GM21737 (cell line): ENCODE measurements around the gene LYSMD3.
"Not testable (repeated sequence)": the region's sequence is repeated elsewhere in the genome, so short reads cannot be mapped to it uniquely, and the experiment has no call there.

Experiments
- ATAC-seq: cut with Tn5 transposase; IDR thresholded peaks from one replicate; pipeline ENCODE4 v1.9.1; 2021; ENCODE audit warnings: mild to moderate bottlenecking, moderate library complexity; ENCODE audit not compliant: unreplicated experiment

LYSMD3 gene

GRCh38 chr5:90529194-90529938 is at the start of gene LYSMD3:
Gene LYSMD3 (minus strand): TSS chr5:90529584. CDS start chr5:90525289, 4,295 bp downstream.
- peak; percentile 94 for ATAC-seq

DNA sequence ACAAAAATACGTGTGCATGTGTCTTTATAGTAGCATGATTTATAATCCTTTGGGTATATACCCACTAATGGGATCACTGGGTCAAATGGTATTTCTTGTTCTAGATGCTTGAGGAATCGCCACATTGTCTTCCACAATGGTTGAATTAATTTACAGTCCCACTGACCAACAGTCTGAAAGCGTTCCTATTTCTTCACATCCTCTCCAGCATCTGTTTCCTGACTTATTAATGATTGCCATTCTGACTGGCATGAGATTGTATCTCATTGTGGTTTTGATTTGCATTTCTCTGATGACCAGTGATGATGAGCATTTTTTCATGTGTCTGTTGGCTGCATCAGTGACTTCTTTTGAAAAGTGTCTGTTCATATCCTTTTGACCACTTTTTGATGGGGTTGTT is 47.2 kb upstream of the LYSMD3 start:
- not testable (repeated sequence) for ATAC-seq

DNA sequence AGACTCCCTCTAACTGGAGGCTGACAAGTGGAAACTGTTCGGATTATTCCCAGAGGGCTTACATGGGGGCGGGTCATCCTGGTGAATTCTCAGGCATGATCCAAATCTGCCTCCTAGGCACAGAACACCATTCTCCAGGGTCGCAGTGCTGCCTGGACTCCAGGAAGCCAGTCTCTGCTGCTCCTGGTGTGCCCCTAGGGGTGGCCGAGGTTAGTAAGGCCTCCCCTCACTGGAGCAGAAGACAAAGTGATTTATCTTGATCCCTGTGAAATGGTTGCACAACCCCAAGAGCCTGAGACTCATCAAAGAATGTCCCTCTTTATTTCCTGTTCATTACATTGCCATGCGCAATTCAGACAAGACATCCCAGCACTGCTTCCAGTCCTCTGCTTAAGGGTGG is 46.3 kb upstream of the LYSMD3 start:
- ATAC-seq = no peak

DNA sequence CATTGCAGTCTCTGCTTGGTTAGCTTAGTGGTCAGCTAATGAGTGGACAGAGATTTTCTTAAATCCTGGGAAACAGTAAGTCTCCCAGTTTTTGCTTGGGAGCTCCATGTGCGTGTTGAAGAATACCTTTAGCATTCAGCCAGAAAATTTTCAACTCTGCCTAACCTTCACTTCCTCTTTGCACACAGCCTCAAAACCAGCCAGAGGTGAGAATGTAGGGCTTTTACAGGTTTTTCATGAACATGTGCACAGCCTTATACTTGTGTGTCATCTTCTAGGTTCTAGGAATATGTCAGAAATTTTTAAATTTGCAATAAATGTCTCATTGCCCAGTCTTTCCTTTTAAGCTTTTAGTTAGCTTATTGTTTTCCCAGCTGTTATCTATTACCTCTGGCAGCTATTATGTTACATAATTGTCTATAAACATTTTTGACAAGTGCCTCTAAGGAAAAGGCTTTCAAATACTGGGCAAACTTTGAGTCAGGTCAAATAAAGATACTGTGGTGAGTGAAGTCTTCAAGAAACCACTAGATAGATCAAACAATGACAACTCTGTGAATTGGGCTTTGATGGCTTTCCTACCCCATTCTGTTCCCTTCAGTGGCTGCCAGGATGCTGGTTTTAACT is 41.9 kb upstream of the LYSMD3 start:
- no peak for ATAC-seq

DNA sequence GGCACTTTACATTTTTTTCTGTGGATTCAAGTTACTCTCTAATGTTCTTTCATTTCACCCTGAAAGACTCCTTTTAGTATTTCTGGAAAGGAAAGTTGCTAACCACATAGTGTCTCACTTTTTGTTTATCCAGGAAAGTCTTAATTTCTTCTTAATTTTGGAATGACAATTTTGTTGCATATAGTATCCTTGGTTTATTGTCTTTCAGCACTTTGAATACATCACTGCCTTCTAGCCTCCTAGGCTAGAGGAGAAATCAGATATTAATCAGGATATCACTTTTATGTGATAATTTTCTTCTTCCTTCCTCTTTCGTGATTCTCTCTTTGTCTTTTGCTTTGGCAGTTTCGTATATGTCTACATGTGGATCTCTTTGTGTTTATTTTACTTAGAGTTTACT is 40.6 kb upstream of the LYSMD3 start:
- ATAC-seq = no peak

DNA sequence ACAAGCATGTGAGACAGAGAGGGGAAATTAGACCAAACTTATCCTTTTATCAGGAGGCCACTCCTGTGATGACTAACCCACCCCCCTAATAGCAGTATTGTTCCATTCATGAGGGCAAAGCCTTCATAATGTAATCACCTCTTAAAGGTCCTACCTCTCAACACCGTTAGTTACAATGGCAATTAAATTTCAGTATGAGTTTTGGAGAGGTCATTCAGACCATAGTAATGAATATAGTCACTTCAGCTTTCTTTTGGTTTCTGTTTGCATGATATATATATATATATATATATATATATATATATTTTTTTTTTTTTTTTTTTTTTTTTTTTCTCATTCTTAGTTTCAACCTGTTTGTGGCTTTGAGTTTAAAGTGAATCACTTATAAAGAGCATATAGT is 39.7 kb upstream of the LYSMD3 start:
- no peak for ATAC-seq

GRCh38 chr5:90565491-90565890 is 36.1 kb upstream of the LYSMD3 start:
- ATAC-seq = no peak

DNA sequence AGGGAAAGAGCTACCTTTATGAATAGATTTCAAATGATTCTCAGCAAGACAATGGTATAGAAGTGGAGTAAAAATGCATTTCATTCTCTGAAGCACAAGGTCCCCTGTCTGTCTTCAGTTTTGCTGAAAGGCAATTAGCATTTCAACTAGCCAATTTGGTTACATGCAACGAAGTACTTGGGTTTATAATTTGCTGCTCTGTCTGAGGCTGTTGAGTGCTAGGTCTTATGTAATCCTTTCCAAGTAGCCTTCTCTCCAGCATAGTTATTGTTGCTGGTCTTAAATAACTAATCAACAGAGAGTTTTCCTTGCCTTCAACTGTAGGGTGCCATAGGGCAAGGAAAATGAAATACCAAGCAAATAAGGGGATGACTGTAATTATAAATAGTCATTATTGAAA is 33.7 kb upstream of the LYSMD3 start:
- ATAC-seq = no peak

GRCh38 chr5:90562341-90562740 is 33.0 kb upstream of the LYSMD3 start:
- ATAC-seq = no peak

DNA sequence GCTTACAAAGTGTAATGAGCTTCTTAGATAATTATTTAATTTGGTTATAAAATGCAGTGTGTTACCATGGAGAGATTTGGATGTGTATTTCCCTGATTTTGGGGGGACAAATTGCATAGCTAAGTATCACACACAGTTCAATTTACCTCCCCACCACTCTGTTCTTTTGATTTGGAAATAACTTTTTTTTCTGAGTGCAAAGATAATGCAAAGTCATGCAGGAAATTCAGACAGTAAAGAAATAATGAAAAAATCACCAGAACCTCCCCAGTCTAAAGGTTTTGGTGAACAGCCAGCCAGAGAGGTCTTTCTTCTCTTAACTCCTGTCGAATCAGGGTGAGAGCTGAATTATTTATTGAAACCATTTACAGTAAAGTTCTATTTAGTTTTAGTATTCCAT is 32.4 kb upstream of the LYSMD3 start:
- ATAC-seq = no peak

- no peak for ATAC-seq
Measured at GRCh38 chr5:90560771-90561170, 31.4 kb upstream of the LYSMD3 start.

DNA sequence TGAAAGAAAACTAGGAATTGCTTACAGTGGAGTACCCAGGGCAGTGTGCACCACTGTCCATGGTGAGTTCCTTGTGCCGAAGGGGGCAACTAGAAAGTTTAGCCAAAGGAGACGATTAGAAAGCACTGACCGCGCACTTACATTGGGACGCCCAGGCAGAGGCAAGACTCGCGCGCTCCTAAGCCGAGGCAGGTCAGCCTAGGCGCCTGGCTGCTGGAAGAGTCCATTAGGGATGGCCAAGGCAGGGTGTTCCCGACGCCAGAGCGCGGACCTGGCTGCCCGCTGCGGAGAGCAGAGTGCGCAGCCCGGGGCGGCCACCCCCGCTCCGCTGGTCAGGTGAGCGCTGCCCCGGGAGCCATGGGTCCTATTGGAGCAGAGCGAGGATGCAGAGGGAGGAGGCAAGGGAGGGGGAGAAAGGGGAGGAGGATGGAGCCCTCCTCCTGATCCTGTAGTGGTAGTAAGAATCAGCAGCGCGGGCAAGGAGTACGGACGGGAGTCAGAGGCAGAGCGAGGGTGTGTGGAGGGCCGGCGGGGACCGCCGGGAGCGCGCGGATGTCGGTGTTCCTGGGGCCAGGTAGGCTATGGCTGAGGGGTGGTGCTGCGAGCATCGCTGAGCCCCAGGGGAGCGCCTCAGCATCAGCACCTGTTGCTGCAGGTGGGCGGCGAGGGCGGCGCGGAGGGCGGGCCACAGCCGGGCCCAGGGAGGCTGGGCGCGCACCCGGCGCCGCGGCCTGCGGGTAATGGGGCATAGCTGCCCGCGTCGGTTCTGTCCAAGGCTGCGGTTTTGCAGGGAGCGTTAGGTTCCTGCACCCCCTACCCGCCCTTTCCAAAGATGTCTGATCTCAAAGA is 29.2 kb upstream of the LYSMD3 start, which contains the start of gene ADGRV1:
Gene ADGRV1, plus strand, starts transcription at position 454 of the 849 bp plus-strand sequence. Its CDS starts 99 bp downstream, at position 553.
- peak; percentile 46 for ATAC-seq

GRCh38 chr5:90557871-90558270 is 28.5 kb upstream of the LYSMD3 start:
- ATAC-seq = no peak

DNA sequence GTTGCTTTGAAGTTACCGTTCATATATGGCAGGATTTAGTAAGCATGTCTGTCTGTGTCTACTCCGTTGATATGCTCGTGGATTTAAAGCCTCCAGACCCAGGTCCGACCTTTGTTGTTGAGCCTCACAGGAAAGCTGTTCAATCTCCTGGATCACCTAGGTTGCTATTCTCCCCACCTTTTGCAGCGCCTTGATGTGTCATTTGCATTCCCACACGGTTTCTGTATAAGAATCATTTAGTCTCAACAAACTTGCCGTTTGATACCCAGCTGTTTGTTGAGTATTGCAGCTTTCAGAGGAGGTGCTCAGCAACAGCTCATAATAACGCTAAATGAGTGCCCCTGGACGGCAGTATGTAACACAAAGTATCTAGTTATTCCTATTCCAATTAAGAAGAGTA is 28.0 kb upstream of the LYSMD3 start:
- ATAC-seq = no peak

GRCh38 chr5:90555666-90556065 is 26.3 kb upstream of the LYSMD3 start:
- ATAC-seq = no peak

GRCh38 chr5:90554358-90555006 is 25.1 kb upstream of the LYSMD3 start:
- ATAC-seq = no peak

DNA sequence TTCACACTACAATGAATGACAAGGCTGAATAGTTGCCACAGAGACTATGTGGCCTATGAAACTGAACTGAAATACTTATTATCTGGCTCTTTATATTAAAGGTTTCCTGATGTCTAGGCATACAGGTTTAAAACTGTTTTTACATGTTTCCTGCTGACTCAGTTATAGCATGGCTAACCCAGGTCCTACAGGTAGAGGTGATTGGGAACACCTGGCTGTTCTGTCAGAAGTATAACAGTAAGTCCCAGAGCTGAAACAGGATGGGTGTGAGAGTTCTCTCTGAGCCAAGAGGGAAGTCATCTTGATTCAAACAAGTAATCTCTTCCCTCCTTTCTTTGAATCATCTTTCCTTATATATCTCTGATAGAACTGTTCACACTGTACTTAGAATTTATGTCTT is 24.3 kb upstream of the LYSMD3 start:
- no peak for ATAC-seq

GRCh38 chr5:90551376-90551775 is 22.0 kb upstream of the LYSMD3 start:
- no peak for ATAC-seq

DNA sequence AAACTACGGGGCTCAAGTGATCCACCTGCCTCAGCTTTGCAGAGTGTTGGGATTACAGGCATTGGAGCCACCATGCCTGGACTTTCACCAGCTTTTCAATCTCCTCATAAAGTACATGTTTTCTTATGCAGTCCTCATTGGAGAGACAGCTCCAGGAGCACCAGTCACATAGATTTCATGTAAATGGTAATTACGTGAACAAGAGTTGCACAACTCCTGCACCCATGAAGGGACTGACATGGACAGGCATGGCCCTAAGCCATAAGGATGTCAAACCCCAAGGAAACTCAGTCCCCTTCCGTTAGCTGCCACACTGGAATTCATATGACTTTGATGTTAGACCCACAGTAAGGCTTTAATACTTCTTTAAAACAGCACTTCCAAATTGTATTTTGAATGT is 21.6 kb upstream of the LYSMD3 start:
- ATAC-seq = no peak

- ATAC-seq = no peak
Measured at GRCh38 chr5:90549729-90550275, 20.4 kb upstream of the LYSMD3 start.

GRCh38 chr5:90549223-90549622 is 19.8 kb upstream of the LYSMD3 start:
- no peak for ATAC-seq
